Prostate gland (tissue), 2 donors: Measurements from ENCODE around the gene PSTK. TPM values are rescaled to one million over a fixed set of nuclear protein-coding genes. Genes with fewer than 3 reads are reported as not detected.

Experiments
- DNase-seq: peaks from one replicate; pipeline ENCODE4 v3.0.0-alpha.2; 2019; ENCODE audit warnings: low spot score
- H3K27ac ChIP-seq, 2 donors: fragments of 200-600 bp; sonication (generic); 2 replicates each; pipeline ENCODE4 v1.5.1; 2017 to 2019
- H3K27me3 ChIP-seq: fragments of 200-600 bp; sonication (generic); replicated peaks from 2 replicates; pipeline ENCODE4 v1.5.1; 2019; ENCODE audit not compliant: insufficient read depth
- H3K36me3 ChIP-seq, 2 donors: fragments of 200-600 bp; sonication (generic); 1 replicate in 1 of 2; 2 replicates in 1 of 2; pipeline versions ENCODE4 v1.5.1 to v1.8.1; 2017 to 2019
- H3K4me1 ChIP-seq: fragments of 200-600 bp; sonication (generic); replicated peaks from 2 replicates; pipeline ENCODE4 v1.5.1; 2019
- H3K4me3 ChIP-seq, 2 donors: fragments of 200-600 bp; sonication (generic); 2 replicates each; pipeline ENCODE4 v1.5.1; 2017 to 2019
- H3K9me3 ChIP-seq: fragments of 200-600 bp; sonication (generic); 2 replicates; pipeline ENCODE4 v1.5.1; 2017
- CTCF ChIP-seq, 4 experiments: fragments of 200-600 bp in 2 of 4; fragments of 450-650 bp in 2 of 4; sonication (generic) in 2 of 4; IDR thresholded peaks; 1 replicate in 3 of 4; 2 replicates in 1 of 4; pipeline ENCODE4 v1.5.1; 2016 to 2019; ENCODE audit warnings: antibody characterized with exemption in 4 of 4, mild to moderate bottlenecking in 2 of 4, moderate library complexity in 2 of 4
- POLR2A ChIP-seq: fragments of 450-650 bp; IDR thresholded peaks from one replicate; pipeline ENCODE4 v1.6.1; 2016; ENCODE audit warnings: antibody characterized with exemption, mild to moderate bottlenecking
- POLR2AphosphoS5 ChIP-seq: sonication (generic); formaldehyde crosslinking; IDR thresholded peaks from one replicate; pipeline ENCODE4 v1.6.1; 2017; ENCODE audit warnings: antibody characterized with exemption
- WGBS: methylation state at CpG from one replicate; pipeline ENCODE4 v1.1.5; 2018; 5-methylcytosine and 5-hydroxymethylcytosine counted together
- intact Hi-C: fragments of 100-400 bp; cut with DNase I; formaldehyde crosslinking; loops from one replicate; pipeline ENCODE4 v1.14.2; 2022
- total RNA-seq, 2 donors: library from RNA; depleted of rRNA; stranded (reverse); fragments of >200 nt; gene quantifications; one replicate each; pipeline ENCODE4 v1.1.0, GENCODE V29; 2016

PSTK gene
- total RNA-seq, 2 donors from 2014 or later, result 5.1 to 10.0 TPM

GRCh38 chr10:123035467-123036086, 55.4 kb downstream of the PSTK start:
- Histone ChIP-seq H3K27me3 (no peaks in the 10 kb centered on the region), H3K27ac (no peak overlapping the region), H3K4me3 (no peak overlapping the region), H3K9me3 (no peaks in the 10 kb centered on the region), H3K36me3 (peaks cover 0 to 9% of the 10 kb centered on the region in 2 donors), H3K4me1 (no peaks in the 10 kb centered on the region)
- 91% methylated on average over 8 of the region's 8 CpGs for WGBS
- intact Hi-C loops, result no loop called here
- TF ChIP-seq POLR2AphosphoS5 (no peak), POLR2A (no peak), CTCF (IDR thresholded peaks at IDR 0.05) (no peak)
- DNase-seq, result no peak

GRCh38 chr10:123038782-123039631, 58.8 kb downstream of the PSTK start:
- H3K27ac ChIP-seq, result no peak overlapping the region
- H3K9me3 ChIP-seq, result no peaks in the 10 kb centered on the region
- DNase-seq, result no peak
- WGBS, result 73% methylated on average over 18 of the region's 18 CpGs
- H3K27me3 ChIP-seq, result no peaks in the 10 kb centered on the region
- intact Hi-C loops, result no loop called here
- TF ChIP-seq POLR2A (no peak), POLR2AphosphoS5 (no peak), CTCF (IDR thresholded peaks at IDR 0.05) (no peak)
- no peaks in the 10 kb centered on the region for H3K4me1 ChIP-seq
- peaks cover 0 to 9% of the 10 kb centered on the region in 2 donors for H3K36me3 ChIP-seq
- H3K4me3 ChIP-seq, result no peak overlapping the region

GRCh38 chr10:123039632-123039930, 59.4 kb downstream of the PSTK start:
- H3K36me3 ChIP-seq, result peaks cover 0 to 9% of the 10 kb centered on the region in 2 donors
- no peak overlapping the region for H3K4me3 ChIP-seq
- no peak for DNase-seq
- no peaks in the 10 kb centered on the region for H3K4me1 ChIP-seq
- H3K27me3 ChIP-seq, result no peaks in the 10 kb centered on the region
- H3K27ac ChIP-seq, result no peak overlapping the region
- TF ChIP-seq POLR2A (no peak), CTCF (IDR thresholded peaks at IDR 0.05) (no peak), POLR2AphosphoS5 (no peak)
- intact Hi-C loops, result no loop called here
- no peaks in the 10 kb centered on the region for H3K9me3 ChIP-seq

Other genes with a start within 250 kb of the PSTK start
- under 1 TPM; 0.23 to 0.85 TPM for gene CUZD1, start 134.5 kb upstream of the PSTK start, total RNA-seq
- gene FAM24B, start 100.8 kb upstream of the PSTK start, total RNA-seq, result 1 to 10 TPM; 5.7 to 5.9 TPM
- not detected for gene FAM24A, start 69.8 kb upstream of the PSTK start, total RNA-seq
- gene C10orf88, start 26.2 kb upstream of the PSTK start, total RNA-seq, result 10 to 100 TPM in 1 of 2 donors, 1 to 10 TPM in 1; 6.6 to 15.2 TPM
- gene IKZF5, start 28.4 kb downstream of the PSTK start, total RNA-seq, result 10 to 100 TPM in 1 of 2 donors, 1 to 10 TPM in 1; 9.8 to 15.8 TPM
- 10 to 100 TPM; 17.2 to 38.6 TPM for gene ACADSB, start 28.6 kb downstream of the PSTK start, total RNA-seq
- gene HMX3, start 155.6 kb downstream of the PSTK start, total RNA-seq, result not detected
- gene HMX2, start 167.7 kb downstream of the PSTK start, total RNA-seq, result 1 to 10 TPM in 1 of 2 donors, not detected in 1; 1.0 TPM
- gene BUB3, start 174.0 kb downstream of the PSTK start, total RNA-seq, result 10 to 100 TPM; 69.3 to 87.7 TPM